Activated CD4-positive, alpha-beta T cell treated with anti-CD3 and anti-CD28 coated beads, Interleukin-2, amount 50 U/mL, for 24 hours (primary cell): ENCODE results near the gene BRD4.
A peak's percentile ranks its signal among the peaks of the same experiment; 100 is the strongest.

Experiments
- DNase-seq, 2 donors: peaks; one replicate each; pipeline ENCODE4 v3.0.0-alpha.2; 2020; ENCODE audit warnings: low read depth in 1 of 2, low spot score in 1 of 2

BRD4 gene

DNA sequence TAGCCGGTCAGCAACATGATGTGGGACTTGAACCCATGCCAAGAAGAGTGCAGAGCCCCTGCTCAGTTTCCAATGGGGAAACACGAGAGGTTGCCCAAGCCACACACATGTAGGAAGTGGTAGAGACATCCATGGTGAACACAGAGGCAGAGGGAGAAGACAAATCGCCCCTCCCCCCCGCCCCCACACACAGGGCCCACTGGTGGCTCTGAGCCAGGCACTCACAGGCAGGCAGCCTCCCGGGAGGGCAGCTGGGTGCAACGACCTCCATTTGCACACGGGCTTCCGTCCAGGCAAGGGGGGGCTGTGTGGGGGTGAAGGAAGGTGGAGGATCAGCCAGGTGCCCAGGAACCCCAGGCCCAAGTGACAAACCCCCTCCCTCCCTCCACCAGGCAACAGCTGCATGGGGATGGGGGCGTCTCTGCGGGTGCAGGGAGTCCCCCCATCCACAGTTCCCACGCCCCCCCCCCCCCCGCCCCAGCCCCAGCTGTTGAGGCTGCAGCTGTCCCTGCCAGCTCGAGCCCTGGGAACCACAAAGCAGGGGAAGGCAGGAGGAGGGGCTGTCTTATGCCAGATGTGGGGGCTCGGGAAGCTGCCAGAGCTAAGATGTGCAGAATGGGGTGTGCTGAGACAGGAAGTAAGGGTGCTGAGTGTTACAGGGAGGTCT lies 134.9 kb downstream of the BRD4 start:
- DNase-seq = no peak

DNA sequence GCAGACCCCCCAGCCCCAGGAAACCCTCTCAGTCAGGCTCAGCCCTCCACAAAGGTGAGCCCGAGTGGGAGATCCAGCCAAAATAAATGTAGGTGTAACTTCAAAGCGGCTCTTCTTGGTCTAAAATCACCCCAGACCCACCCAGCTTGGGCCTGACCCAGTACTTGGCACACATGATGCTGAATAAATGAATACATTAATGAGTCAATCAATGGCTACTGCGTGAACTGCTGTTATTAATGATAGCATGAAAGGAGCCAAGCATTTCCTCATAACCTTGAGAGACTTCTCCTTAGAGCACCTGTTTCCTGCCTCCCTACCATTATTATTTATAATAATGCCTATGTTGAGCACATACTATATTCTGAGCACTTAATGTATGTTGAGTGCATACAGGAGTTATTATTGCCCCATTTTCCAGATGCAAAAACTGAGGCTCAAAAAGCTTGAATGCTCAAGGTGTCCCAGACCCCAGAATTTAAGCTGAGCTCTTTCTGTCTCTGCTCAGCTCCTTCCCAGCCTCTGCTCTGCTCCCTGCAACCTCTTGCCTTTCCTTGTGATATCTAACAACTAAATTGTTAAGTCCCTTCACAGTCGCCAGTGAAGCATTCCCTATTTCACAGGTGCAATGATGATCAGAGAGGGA lies 135.9 kb downstream of the BRD4 start:
- DNase-seq = no peak

DNA sequence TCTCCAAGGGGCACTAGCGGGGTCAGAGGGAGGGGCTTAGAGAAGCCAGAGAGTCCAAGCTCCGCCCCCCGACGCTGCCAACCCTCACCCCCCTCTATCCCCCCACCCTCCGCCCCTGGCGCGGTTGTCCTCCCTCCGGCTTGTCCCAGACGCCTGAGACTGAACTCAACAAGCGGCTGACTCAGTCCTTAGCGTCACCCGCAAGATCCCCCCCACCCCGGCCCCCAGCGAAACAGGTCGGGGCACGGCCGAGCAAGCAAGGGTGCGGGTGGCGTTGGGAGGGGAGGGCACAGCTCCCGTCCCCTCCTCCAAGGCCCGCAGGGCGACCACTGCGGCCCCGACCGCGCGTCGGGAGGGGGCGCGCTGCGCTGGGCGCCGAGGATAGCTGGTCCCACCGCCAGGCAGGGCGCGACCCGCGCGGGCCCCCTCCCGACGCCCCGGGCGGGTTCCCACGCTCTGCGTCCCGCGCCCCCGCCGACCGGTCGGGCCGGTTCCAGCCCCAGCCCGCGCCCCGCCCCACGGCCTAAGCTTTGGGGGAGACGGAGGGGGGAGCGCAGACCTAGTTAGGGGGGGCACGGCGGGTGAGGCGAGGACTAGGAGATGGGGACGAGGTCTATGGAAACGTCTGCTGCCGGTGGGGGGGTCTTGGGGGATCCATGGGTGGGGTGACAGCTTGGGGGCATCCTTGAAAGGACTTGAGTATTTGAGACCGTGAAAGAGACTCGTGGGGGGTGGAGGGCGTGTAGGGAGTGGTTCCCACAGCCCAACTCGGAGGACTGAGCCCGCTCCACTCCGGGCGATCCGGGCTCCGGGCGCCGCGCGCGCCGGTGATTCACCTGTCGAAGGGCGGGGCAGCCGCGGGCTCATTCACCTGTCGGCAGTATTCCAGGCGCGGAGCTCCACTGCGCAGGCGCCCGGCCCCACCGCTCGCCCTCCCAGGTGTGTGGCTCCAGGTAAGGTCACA lies 136.7 kb downstream of the BRD4 start:
- peak in 1 of 2 donors; percentile 14 for DNase-seq

DNA sequence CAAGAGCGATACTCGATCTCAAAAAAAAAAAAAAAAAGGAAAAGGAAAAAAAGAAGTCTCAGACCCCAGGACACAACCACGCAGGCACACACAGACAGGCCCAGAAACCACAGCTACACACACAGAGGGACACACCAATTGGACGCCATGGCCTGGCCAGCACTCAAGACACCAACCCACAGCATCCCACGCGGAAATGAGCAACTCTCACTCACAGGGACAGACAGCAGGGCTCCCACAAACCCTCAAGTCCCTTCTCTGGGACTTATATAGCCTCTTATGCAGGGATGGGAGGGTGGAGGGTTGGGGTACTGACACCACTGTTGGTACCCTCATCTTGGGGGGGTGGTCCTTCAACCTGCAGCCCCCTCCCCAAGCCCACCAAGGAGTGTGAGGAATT lies 137.4 kb downstream of the BRD4 start:
- DNase-seq = no peak

DNA sequence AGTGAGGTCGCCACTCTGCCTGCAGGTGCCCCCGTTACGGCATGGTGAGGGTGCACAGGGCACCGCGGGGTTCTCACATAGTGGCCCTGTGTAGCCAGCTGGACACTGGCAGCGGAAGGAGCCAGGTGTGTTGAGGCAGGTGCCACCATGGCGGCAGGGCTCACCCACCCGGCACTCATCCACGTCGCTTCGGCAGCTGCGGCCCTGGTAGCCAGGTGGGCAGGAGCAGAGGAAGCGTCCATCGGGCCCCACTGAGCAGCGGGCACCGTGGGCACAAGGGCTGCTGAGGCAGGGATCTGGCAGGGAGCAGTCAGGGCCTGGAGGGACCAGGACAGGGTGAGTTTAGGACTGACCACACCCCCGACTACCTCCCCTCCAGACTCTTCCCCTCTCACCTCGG lies 140.4 kb downstream of the BRD4 start:
- DNase-seq = no peak

DNA sequence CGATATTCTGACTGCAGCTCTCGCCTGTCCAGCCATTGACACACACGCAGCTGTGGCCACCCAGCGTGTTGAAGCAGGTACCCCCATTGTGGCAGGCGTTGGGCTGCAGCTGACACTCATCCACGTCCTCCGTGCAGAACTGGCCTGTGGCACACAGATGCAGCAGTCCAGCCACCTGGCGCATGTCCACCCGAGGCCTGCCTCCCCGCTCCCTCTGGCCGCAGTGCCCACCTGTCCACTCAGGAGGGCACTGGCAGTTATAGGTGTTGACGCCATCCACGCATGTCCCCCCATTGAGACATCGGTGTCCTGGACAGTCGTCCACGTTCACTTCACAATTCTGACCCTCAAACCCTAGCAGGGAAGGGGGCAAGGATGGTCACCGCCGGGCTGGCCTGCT lies 140.8 kb downstream of the BRD4 start:
- no peak for DNase-seq

DNA sequence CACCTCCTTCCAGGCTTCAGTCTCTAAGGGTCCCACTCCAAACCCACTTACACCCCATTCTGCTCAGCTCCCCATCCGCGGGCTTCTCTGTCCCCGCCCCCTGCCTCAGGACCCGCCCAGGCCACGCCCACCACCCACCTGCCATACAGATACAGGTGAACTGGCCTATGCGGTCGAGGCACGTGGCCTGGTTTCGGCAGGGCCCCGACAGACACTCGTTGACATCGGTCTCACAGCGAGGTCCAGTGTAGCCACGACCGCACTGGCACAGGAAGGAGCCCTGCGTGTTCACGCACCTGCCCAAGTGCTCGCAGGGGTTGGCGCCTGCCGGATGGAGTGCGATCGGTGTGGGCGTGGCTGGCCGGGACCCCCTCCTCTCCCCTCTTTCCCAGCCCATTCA lies 143.5 kb downstream of the BRD4 start:
- no peak for DNase-seq

DNA sequence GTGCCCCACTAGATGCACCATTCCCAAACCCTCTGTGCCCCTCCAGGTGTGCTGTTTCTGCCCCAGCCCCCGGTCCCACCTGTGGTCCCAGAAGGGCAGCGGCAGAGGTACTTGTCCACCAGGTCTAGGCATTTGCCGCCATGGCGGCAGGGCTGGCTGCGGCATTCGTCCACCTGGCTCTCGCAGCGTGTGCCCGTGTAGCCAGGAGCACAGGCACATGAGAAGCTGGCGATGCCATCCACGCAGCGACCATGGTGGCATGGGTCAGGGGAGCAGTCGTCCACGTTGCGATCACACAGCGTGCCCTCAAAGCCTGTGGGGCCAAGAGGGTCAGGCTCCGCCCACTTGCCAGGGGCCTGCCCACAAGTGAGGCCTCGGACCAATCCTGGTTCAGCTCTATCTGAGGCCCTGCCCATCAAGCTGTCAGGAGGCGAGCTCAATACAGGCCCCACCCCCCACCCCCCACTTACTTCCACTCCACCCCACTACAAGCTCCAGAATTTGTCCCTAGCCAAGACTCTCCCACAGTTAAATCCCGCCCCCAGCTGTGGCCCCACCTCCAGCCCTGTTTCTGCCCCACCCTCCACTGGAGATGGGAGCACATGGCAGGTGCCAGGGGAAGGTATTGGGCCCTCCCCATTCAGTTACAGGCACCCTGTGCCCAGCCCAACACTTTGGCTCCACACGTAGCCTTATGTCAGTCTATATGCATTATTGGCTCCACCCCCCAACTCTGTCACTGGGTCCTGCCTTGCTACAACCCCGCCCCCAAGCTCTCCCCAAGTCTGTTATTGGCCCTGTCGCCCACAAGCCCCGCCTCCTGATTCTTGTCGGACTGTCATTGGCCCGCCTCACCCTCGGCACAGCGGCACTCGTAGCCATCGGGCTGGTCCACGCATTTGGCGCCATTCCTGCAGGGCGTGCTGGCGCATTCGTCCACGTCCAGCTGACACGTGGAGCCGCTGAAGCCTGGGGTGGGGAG lies 145.0 kb downstream of the BRD4 start:
- DNase-seq = no peak
